Osteoblast (primary cell): Measurements from ENCODE around the gene MOGAT3. TPM values are rescaled to one million over a fixed set of nuclear protein-coding genes. Genes with fewer than 3 reads are reported as not detected.

ENCODE experiments used
- DNase-seq: peaks from one replicate; pipeline ENCODE4 v3.0.0; 2011; ENCODE audit warnings: low spot score, mixed read lengths; ENCODE audit not compliant: insufficient read length; ENCODE audit errors: missing footprints
- H2AFZ ChIP-seq: 2 replicates; pipeline ENCODE4 v1.6.0; 2011; ENCODE audit warnings: mild to moderate bottlenecking, low read length
- H3K27ac ChIP-seq: 2 replicates; pipeline ENCODE4 v1.5.1; 2011; ENCODE audit warnings: mild to moderate bottlenecking, low read depth, low read length, moderate library complexity
- H3K27me3 ChIP-seq: 2 replicates; pipeline ENCODE4 v1.6.0; 2012; ENCODE audit warnings: mild to moderate bottlenecking, control low read depth, inconsistent platforms, low read length, moderate library complexity; ENCODE audit not compliant: insufficient read depth
- H3K36me3 ChIP-seq: 2 replicates; pipeline ENCODE4 v1.5.1; 2011; ENCODE audit warnings: mild to moderate bottlenecking, low read length, control low read depth, moderate library complexity; ENCODE audit not compliant: insufficient read depth
- H3K4me1 ChIP-seq: 2 replicates; pipeline ENCODE4 v1.5.1; 2011; ENCODE audit warnings: mild to moderate bottlenecking, low read length, control low read depth, moderate library complexity; ENCODE audit not compliant: insufficient read depth
- H3K4me2 ChIP-seq: 2 replicates; pipeline ENCODE4 v1.6.0; 2011; ENCODE audit warnings: mild to moderate bottlenecking, low read length; ENCODE audit not compliant: insufficient read depth
- H3K4me3 ChIP-seq: fragments of 200-600 bp; sonication (generic); 3 replicates; pipeline ENCODE4 v1.5.1; 2012; ENCODE audit warnings: mild to moderate bottlenecking, low read length, inconsistent platforms; ENCODE audit not compliant: insufficient read depth
- H3K79me2 ChIP-seq: 2 replicates; pipeline ENCODE4 v1.6.0; 2012; ENCODE audit warnings: mild to moderate bottlenecking, low read length, control low read depth, inconsistent platforms; ENCODE audit not compliant: insufficient read depth
- H3K9me3 ChIP-seq: 2 replicates; pipeline ENCODE4 v1.5.1; 2011; ENCODE audit warnings: low read depth, low read length, control low read depth
- H4K20me1 ChIP-seq: 2 replicates; pipeline ENCODE4 v1.6.0; 2012; ENCODE audit warnings: mild to moderate bottlenecking, low read length, control low read depth; ENCODE audit not compliant: insufficient read depth
- CTCF ChIP-seq: IDR thresholded peaks from 2 replicates; pipeline ENCODE4 v1.5.1; 2011; ENCODE audit warnings: mild to moderate bottlenecking, low read depth, low read length, moderate library complexity; ENCODE audit errors: extremely low read depth
- total RNA-seq: library from RNA; depleted of rRNA; stranded (reverse); fragments of >200 nt; gene quantifications from 2 replicates; pipeline ENCODE4 v1.2.3, GENCODE V29; 2012

The MOGAT3 gene
- total RNA-seq, 1 donor = not detected

GRCh38 chr7:101172005-101172853 lies 28.6 kb downstream of the MOGAT3 start:
- H3K9me3 ChIP-seq = no peaks in the 10 kb centered on the region
- no peak overlapping the region for H2AFZ ChIP-seq
- H3K4me1 ChIP-seq = peaks cover 21% of the 10 kb centered on the region
- TF ChIP-seq CTCF = no peak
- no peaks in the 10 kb centered on the region for H3K79me2 ChIP-seq
- peak; percentile 66 for DNase-seq
- H4K20me1 ChIP-seq = peaks cover 2% of the 10 kb centered on the region
- no peak overlapping the region for H3K27ac ChIP-seq
- H3K27me3 ChIP-seq = peaks cover 96% of the 10 kb centered on the region
- peak overlapping the region; percentile 32 for H3K4me2 ChIP-seq
- H3K36me3 ChIP-seq = no peaks in the 10 kb centered on the region
- H3K4me3 ChIP-seq = no peak overlapping the region

GRCh38 chr7:101171442-101171837 lies 29.4 kb downstream of the MOGAT3 start:
- Histone ChIP-seq H3K4me1 (peaks cover 21% of the 10 kb centered on the region), H3K4me3 (no peak overlapping the region), H3K27me3 (peaks cover 94% of the 10 kb centered on the region), H3K27ac (no peak overlapping the region), H4K20me1 (peaks cover 2% of the 10 kb centered on the region), H3K4me2 (no peak overlapping the region), H2AFZ (no peak overlapping the region), H3K9me3 (no peaks in the 10 kb centered on the region), H3K36me3 (no peaks in the 10 kb centered on the region), H3K79me2 (no peaks in the 10 kb centered on the region)
- peak; percentile 19 for TF ChIP-seq CTCF
- peak; percentile 81 for DNase-seq

- Histone ChIP-seq H3K27ac (no peak overlapping the region), H4K20me1 (peaks cover 2% of the 10 kb centered on the region), H3K36me3 (no peaks in the 10 kb centered on the region), H3K27me3 (peaks cover 95% of the 10 kb centered on the region), H3K79me2 (no peaks in the 10 kb centered on the region), H2AFZ (no peak overlapping the region), H3K4me1 (peaks cover 25% of the 10 kb centered on the region), H3K4me2 (no peak overlapping the region), H3K9me3 (no peaks in the 10 kb centered on the region), H3K4me3 (no peak overlapping the region)
- DNase-seq = peak; percentile 67
- TF ChIP-seq CTCF = no peak
Measured at GRCh38 chr7:101170617-101171441, 30.0 kb downstream of the MOGAT3 start.
